ENCODE measurements around the gene ANKS1A.
A peak's percentile ranks its signal among the peaks of the same experiment; 100 is the strongest.
"Not testable (repeated sequence)": the region's sequence is repeated elsewhere in the genome, so short reads cannot be mapped to it uniquely, and the experiment has no call there.

ANKS1A gene

DNA sequence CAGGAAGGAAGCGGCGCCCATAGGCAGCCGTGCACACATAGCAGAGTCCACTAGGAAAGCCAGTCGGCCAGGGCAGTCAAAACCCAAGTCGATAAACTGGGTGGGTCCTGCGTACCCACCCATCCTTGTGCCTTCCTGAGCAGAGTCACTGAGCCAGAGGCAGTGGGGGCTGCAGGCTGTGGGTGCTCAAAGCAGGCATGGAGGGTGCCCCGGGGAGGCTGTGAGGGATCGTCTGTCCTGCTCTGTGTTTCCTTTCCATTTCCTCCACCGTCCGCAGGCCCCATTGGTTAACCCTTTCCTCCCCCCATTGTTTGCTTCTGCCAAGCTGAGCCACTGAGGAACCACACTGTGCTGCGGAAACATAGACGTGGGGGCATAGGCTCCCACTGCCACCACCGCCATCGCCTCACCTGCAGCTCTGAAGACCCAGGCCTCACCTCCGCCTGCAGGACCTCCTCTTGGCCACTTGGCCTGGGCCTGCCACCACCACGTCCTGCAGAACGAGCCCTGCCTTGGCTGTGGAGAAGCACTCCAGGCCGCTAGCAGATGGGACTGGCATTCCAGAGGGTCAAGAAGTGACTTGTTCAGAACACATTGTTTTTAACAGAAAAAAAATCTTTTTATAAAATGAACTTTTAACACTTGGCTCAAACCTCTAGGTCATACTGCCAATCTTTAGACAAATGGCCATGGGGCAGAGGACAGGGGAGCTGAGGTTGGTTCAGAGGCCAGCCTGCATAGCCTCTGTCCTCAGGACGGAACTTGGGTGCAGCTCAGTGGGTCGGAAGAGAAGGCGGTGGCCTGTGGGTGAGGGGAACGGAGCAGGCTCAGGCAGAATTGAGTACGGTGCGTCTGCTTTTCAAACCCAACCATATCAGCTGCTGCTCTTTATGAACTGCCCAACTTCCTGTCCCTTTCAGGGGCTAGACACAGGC lies 199.5 kb downstream of the ANKS1A start:
- DNase-seq = no peak

DNA sequence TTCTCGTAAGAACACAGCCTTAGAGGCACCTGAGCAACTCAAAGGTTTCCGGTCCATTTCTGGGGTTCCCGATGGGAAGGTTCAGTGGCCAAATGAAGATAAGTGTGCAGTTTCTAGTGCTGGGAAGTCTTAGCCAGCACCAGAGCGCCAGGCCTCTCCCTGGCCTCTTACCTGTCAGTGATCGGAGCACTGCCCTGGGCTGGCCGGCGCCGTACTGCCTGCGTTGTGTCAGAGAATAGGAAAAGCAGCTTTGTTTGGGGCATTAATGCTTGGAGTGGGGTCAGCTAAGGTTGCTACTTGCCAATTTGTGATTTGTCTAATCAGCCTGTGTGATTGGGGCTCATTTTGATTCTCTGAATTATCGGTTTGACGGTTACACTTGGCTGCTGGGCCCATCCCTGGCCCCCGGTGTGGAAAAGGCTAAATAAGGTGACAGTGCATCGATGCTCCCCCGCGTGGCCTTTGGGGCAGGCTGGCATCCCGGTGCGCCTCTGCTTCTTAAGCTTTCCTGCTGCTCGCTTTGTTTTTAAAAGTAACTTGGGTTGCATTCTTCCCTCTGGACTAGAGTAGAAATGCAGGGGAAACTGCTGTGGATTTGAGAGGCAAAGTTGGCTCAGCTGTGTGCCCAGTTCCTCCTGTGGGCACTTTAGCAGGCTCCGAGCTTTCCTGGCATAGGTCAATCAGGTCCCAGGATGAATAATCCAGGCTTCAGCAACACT lies 200.3 kb downstream of the ANKS1A start:
- DNase-seq = no peak

DNA sequence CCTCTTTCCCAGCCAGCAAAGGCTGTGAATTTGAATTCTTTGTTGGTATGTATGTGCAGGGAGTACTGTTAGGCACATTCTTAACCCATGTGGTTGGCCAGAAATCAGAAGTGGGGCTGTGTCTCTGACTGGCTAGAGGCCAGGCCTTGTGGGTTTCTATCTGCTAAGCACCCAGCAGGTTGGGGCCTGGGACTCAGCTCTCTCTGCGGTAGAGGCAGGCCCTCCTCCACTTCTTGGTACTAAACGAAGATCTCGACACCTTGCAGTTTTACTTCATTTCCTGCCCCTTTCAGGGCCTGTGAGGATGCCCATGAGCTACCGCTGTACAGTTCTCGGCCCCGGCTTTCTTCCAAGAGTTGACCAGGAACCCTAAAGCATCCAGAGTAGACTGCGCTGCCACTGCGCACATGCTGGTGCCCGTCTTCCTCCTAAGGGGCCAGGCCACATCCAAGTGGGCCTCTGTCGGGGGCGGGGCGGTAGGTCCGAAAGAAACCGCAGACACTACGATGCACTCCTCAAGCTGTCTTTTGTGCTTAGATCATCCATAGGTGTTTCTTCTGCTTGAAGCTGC lies 201.0 kb downstream of the ANKS1A start:
- peak; percentile 92 for DNase-seq

DNA sequence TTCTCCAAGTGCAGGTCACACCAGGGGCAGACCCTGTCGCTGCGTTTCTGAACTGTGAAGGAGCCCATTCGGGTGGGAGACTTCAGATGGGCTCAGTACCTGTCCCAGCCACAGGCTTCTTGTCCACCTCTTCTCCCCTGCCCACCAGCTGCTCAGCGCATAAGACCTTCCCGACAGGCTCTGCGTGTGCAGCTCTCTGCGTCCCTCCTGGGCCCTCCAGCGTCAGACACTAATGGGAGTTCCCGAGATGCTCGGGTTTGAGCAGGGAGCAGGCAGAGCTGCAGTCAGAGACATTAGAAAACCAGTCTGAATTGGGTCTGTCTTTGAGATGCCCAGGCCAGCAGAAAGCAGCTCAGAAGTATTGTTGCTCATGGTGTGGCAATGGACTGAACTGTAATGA lies 201.7 kb downstream of the ANKS1A start:
- DNase-seq = no peak

DNA sequence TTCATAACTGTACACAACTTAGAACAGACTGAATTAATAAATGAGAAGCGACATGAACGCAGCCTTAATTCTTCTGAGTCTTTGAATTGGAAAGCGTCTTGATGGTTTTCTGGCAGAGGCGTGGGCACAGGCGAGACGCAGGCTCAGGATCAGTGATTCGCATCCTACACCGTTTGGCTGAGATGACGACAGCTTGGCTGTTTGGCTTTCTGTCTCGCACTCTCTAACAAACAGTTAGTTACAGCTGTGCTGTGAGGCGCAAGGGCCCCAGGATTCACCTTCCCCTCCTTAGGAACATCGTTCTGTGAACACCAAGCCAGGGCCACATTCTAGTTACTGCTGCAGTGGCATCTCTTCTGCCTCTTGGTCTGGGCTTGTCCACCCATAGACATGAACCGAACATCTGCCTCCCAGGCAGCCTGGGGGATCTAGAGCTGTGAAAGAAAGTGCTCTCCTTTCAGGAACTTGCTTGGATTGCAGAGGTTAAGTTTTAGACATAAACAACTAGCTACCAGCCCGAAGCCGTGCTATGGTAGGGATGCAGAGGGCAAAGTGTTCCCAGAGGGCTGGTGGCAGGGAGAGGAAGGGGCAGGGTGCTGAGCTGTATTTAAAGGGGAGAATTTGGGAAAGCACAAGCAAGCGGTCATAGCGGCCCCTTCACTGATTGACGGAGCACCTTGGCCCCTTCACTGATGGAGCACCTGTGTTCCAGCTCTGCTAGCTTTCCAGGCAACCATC lies 202.5 kb downstream of the ANKS1A start:
- no peak for DNase-seq

DNA sequence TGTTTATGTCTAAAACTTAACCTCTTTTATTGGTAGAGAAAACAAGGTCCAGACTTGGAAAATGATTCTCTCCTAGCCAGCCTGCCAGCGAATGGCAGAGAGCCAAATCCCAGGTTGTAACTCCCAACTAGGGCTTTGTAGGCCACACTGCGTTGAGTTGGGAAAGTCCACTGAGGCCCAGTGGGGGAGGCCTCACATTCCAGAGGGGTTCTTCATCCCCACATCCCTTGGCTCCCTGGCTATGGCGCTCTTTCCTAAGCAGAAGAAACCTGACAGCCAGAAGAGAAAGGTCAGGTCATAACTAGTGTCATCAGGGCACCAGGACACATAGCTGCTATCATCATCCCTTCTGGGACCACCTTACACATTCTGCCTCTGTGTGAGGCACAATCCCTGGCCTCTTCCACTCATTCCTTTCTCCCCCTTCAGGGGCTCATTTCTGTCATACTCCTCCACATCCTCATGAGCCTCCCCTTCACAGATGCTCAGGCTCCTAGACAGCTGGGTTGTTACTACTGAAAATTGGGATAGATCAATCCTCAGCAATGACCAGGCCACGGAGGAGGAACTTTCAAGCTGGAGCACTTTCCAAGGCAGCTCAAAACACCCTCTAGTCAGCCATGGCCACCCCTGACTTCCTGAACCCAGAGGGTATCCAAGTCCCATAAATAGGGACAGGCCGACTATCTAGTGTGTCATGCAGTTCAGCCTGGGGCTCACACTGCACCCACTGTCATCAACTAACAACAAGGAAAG lies 203.5 kb downstream of the ANKS1A start:
- no peak for DNase-seq

DNA sequence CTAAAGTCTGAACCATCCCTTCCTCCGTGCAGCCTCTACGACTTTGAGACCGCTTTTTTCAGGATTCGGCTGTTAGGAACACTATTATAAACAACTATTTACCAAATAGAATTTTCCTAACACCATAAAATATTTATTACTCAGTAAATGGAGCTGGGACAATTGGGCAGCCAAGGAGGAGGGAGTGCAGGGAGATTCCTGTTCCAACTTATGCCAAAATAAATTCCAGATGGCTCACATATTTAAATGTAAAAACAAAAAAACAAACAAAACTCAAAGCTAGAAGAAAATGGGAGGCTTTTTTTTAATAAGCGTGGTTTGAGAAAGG lies 204.0 kb downstream of the ANKS1A start:
- no peak for DNase-seq

DNA sequence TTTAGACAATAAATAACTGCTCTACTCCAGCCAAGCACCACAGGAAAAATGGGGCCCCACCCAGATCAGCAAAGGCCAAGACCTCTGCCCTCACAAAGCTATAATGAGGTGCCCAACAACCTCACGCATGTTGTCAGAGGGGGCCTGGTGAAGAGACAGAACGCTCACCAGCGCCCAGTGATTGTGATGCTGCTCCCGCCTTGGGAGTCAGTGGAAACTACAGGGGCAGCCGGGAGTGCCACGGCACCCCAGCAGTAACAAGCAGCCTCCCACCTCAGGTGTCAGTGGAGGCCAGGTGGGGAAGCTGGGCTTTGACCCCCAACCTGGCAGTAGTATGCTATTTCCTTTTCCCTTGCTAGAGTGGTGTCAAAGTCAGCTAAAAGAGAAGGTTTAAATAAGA lies 204.7 kb downstream of the ANKS1A start:
- DNase-seq = no peak

DNA sequence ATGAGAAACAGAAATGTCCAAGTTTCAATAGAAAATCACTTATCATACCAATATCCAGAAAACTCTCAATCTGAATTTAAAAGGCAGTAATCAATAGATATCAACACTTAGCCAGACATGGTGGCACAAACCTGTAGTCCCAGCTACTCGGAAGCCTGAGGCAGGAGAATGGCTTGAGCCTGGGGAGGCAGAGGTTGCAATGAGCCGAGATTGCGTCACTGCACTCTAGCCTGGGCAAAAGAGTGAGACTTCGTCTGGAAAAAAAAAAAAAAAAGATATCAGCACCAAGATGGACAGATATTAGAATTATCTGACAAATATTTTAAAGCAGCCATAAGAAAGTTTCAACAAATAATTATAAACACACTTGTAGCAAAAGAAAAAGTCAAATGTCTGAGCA lies 205.1 kb downstream of the ANKS1A start:
- no peak for DNase-seq

DNA sequence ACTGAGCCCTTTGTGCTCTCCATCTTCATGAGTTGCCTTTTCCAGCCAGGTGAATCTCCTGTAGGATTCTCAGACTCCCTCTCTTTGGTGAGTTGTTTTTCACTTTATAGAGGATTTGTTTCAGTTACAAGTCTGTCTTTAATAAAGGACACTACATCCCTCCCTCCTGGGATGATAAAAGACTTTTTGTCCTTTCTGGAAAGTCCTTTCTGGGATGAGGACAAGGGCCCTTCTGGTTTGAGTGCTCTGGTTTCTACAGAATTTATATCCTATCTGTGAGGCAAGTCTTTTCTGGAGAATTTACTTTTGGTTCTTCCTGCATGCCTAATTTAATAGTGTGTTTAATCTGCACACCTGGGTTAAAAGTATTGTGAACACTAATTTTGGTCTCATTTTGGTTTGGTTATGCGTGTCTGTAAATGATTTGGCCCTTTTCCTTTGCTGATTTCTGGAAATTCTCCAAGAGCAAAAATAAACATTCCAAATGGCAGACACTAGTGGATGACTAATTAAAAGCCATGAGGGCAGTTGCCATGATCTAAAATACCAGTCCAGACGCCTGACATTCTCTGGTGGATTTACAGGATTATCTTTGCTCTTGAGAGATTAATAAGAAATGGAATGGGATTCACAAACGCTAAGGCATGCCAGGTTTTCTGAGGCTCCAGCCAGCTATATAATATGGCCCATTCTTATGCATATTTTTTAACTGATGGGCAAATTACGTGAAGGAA lies 207.2 kb downstream of the ANKS1A start:
- DNase-seq = no peak

DNA sequence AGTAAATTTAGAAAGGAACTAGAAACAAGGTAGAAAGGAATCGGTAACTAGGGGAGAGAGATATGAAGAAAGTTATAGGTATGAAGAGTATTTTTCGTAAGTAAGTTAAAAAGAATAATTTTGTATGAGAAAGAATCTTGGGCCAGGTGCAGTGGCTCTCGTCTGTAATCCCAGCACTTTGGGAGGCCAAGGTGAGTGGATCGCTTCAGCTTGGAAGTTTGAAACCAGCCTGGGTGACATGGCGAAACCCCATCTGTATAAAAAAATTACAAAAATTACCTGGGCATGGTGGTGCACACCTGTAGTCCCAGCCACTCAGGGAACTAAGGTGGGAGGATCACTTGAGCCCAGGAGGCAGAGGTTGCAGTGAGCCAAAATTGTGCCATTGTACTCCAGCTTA lies 210.1 kb downstream of the ANKS1A start:
- no peak for DNase-seq

DNA sequence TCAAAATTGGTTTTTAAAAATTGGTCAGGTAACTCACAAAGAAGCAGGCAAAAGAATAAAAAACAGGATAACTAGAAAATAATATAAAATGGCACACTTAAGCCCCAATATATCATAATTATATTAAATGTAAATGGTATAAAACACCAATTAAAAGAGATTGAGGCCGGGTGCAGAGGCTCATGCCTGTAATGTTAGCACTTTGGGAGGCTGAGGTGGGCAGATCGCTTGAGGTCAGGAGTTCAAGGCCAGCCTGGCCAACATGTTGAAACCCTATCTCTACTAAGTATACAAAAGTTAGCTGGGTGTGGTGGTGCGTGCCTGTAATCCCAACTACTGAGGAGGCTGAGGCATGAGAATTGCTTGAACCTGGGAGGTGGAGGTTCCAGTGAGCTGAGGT lies 216.0 kb downstream of the ANKS1A start:
- no peak for DNase-seq

DNA sequence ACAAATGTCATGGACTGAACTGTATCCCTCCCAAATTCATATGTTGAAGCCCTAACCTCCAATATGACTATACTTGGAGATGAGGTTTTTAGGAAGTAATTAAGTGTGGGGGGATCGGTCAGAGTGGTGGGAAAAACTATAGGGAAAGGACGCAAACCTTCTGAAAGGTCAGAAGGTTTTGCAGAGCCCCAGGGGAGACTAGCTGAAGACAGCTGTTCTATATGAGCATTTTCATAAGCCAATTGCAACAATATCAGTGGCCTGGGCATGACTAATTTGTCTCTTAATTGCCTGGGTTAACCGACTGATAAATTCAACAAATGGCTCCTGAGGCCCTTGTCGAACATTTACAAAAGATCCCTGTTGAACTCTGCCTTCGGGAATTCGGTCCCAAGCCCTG lies 217.0 kb downstream of the ANKS1A start:
- not testable (repeated sequence) for DNase-seq

DNA sequence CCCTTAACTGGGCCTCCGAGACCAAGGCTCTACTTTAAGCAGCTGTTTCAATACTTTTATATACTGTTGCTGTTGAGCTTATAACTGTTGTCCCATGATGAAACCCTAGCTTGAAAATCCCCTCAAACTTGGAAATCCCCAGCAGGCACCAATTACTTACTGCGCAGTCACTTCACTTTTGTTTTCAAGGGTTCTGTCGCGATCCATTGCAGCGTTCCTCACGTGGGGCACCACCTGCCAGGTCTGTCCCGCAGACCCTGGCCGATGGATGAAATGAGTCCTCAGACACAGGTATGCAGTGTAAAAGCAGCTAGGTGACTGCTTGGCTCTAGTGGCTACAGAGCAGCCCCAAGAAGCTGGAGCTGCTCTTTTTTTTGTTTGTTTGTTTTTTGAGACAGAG lies 218.2 kb downstream of the ANKS1A start:
- DNase-seq = not testable (repeated sequence)

DNA sequence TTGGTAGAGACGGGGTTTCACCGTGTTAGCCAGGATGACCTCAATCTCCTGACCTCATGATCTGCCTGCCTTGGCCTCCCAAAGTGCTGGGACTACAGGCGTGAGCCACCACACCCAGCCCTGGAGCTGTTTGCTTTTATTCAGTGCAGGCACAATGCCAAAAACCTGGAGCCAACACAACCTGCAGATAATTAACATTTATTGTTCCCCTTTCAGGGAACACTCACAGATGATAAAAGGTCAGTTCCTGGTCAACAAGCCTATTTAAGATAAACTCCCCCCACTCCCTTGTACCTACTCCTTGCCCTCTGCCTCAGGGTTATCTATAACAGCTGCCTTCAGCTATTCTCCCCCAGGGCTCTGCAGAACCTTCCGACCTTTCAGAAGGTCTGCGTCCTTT lies 218.7 kb downstream of the ANKS1A start:
- DNase-seq = peak; percentile 4

DNA sequence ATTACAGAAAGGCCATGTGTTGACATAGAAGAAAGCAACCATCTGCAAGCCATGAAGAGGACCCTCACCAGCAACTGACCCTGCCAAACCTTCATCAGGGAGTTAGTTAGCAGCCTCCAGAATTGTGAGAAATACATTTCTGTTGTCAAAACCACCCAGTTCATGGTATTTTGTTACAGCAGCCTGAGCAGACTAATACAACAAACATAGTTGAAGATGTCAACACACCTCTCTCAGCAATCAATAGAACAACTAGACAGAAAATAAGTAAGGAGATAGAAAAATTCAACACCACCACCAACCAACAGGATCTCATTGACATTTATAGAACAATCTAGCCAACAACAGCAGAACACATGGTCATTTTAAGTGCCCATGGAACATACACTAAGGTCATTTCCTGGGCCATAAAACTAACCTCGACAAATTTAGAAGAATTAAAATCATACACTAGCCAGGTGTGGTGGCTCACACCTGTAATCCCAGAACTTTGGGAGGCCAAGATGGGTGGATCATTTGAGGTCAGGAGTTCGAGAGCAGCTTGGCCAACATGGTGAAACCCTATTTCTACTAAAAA lies 219.3 kb downstream of the ANKS1A start:
- DNase-seq = no peak

DNA sequence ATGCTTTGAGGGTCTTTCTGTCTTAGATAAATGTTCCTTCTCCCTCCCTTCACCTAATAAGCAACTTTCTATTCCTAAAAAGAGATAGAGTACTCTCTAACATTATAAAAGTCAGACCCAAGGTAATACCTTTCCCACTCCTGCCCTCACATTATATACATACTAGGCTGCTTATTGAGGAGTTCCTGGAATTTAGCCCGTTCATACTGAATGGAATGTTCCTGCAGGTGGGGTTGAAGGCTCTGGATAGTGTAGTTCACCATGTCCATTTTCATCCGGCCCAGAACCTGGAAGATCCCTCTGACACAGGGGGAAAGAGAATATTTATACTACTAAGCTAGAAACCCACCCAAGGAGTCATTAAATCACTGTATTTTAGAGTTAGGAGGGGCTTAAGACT lies 231.7 kb downstream of the ANKS1A start:
- DNase-seq = no peak

DNA sequence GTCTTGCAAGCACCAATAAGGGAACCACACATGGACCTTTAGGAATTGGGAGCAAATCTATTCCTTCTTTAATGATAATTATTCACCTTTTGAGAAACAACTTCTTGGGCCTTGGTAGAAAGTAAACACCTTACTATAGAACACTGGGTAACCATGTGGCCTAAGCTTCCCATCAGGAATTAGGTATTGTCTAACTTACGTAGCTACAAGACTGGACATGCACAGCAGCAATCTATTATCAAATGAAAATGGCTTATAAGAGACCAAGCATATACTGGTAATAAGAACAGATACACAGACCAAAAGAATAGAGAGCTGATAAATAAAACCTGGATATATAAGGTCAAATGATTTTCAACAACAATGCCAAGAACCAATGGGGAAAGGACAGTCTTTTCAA lies 235.3 kb downstream of the ANKS1A start:
- DNase-seq = no peak

DNA sequence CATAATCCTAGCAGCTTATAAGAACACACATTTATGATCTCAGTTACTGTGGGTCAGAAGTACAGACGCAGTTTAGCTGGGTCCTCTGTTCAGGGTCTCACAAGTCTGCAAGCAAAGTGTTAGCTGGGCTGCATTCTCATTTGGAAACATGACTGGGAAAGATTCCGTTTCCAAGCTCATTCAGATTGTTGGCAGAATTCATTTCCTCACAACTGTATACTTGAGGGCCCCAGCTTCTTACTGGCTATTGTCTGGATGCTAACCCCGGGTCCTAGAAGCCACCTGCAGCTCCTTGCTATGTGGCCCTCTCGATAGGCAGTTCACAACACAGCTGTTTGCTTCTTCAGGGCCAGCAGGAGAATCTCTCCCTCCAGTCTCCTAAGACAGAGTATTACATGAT lies 239.0 kb downstream of the ANKS1A start:
- DNase-seq = no peak

DNA sequence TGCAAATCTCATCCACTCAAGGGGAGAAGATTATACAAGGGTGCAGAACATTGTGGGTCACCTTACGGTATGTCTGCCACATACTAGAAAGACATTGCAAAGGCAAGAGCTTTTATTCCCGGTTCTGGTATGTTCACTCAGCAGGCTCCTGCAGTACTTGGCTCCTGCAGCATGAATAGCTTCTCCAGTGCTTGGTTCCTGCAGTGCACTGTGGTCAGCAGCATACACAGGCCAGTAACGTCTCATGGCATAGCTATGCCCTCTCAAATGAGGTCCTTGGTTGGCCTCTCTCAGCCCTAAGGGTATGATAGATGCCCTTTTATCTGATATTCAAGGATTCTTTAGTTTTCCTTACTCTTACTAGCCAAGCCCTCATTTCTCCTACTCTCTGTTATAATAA lies 239.4 kb downstream of the ANKS1A start:
- no peak for DNase-seq

DNA sequence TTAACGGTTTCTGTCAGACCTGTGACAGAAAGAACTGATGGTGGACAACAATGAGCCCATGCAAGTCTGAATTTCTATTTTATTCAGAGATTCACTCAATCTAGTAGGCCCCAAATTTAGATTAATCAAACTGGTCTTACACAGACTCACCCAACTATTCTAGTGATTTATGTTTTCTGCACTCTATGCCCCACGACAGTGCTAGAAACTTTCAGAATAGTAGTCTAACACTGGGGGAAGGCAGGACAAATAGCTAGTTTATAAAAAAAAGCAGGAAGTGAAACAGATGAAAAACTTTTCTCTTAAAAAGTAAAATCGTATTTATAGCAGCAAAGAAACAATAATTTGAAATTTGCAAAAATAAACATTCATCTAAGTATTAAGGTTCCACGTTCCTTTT lies 247.1 kb downstream of the ANKS1A start:
- no peak for DNase-seq

DNA sequence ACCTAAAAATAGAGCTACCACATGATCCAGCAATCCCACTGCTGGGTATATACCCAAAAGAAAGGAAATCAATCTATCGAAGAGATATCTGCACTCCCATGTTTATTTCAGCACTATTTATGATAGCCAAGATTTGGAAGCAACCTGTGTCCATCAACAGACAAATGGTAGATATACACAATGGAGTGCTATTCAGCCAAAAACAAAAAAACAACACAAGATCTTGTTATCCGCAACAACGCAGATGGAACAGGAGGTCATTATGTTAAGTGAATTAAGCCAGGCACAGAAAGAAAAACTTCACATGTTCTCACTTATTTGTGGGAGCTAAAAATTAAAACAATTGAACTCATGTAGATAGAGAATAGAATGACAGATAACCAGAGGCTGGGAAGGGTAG lies 249.1 kb downstream of the ANKS1A start:
- not testable (repeated sequence) for DNase-seq
